Activated gamma-delta T cell (primary cell): ENCODE data around the gene LPAR5.

Experiments
- DNase-seq: peaks from one replicate; lab custom pipeline; 2025; lab: John Stamatoyannopoulos, UW
- total RNA-seq, 2 donors: gene quantifications; one replicate each; lab custom pipeline; 2026; lab: John Stamatoyannopoulos, UW

LPAR5 gene
- total RNA-seq: 18.0 to 26.9 reads per million in 2 donors

DNA sequence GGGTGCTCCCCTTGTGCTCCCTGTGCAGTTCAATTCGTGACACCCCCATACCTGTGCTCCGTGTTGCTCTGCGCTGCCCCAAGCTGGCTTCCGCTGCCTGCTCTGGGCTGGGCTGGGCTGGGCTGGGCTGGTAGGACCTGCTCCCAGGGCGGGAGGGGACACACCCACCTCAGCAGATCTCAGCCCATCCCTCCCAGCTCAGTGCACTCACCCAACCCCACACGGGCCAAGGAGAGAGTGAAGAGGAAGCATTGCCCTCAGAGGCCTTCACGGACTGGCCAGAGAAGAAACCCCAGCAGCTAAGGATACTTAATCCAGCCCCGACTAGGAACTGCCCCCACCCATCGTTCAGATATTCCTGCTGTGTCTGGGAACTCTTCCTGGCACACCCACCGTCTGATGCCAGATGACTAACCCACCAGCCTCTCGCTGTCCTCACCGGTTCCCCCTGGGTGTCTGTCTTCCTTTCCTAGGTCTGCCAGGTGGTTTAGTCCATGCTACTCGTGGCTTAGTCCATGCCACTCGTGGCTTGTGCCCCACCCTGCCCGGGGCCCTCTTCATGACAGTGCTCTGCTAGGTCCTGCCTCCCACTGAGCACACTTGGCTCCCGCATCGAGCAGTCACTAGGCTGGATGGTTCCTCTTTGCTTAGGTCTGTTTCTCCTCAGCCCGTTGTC lies at the start of gene LPAR5:
Gene LPAR5 (minus strand): TSS at position 104 of the 676 bp plus-strand sequence. CDS start 14,711 bp downstream, outside the sequence.
- DNase-seq: peak; percentile 24

DNA sequence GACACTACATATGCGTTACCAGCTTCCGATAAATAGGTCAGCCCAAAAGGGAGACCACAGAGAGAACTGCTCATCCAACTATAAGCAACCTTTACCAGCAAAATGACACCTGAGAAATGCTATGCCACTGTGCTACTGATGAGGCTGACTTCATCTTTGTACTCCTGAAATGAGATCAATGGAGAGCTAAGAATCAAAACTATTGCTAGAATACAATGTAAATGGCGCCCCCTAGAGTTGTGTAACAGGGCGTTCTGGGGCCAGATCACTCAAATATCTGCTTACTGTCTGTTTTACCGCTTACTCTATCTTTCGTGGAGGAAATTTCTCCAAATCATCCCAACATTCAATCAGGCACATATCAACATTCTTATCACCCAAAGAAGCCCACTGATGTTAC lies 48.9 kb upstream of the LPAR5 start:
- DNase-seq: no peak

DNA sequence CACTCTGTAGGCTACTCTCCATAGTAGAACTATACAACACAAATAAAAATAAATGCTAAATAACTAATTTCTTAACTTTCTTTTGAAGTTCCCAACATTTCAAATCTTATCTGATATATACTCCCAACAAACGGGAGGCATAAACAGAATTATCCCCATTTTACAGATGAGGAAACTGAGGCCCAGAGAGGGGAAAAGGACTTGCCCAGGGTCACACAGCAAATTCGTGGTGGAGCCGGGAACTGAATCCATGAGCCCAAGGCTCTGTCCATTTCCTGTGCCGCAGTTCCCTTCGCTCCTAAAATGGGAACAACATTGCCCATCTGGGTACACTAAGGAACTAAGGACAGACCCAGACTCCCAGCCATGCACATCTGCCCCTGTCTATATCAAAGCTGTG lies 41.2 kb upstream of the LPAR5 start:
- DNase-seq: no peak

DNA sequence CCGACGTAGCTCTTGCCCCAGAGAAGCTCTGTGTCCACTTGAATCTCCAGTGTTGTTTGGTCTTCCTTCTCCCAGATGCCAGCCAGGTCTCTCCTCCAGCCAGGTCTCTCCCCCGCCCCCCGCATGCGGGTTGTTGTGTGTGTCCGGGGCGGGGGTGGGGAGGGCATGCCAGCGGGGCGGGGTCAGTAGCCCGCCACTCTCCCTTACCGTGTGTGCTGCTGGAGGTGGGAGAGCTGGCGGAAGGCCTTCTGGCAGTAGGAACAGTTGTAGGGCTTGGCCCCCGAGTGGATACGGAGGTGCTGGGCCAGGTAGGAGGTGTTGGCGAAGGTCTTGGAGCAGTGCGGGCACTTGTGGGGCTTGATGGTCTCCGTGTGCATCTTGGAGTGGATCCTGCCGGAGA lies 36.4 kb upstream of the LPAR5 start:
- no peak for DNase-seq

DNA sequence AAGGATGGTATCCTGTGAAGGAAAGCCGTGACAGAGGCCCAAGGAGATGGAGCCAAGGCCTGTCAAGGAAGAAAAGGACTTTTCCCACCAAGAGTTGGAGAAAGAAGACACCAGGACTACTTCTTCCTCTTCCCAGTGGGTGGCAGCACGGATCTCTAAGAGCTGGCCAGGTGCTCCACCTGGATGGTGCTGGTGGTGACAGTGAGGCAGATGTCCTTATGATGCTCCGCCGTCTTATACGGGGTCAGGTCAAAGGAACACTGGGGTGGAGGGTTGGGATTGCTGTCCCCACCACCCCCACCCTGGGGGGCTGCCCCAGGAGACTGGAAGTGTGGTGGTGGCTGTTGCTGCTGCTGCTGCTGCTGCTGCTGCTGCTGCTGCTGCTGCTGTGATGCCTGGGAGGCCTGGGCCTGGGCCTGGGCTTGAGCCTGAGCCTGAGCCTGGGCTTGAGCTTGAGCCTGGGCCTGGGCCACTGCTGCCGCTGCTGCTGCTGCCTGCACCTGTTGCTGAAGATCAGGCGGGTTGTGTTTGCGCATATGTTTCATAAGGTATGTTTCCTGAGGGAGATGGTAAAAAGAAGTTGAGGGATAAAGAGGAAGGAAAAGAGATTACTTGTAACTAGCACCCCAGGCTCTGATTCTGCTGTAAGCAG lies 31.9 kb upstream of the LPAR5 start:
- no peak for DNase-seq

DNA sequence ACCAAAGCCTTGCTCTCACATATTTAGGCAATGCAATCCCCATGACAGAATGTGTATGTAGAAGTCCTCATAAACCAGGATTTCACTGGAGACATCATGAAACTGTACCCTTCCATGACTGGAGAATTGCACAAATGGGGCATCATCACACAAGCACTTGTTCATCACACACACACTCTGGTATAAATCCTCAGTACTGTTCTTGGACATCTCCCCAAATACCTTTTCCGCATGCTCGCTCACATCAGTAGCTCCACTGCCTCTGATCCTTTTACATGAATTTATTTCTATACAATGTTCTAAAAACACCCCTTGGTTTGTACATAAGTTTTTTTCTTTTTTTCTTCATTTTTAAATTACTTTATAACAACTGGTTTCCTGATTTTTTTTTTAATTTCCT lies 30.5 kb upstream of the LPAR5 start:
- DNase-seq: no peak

DNA sequence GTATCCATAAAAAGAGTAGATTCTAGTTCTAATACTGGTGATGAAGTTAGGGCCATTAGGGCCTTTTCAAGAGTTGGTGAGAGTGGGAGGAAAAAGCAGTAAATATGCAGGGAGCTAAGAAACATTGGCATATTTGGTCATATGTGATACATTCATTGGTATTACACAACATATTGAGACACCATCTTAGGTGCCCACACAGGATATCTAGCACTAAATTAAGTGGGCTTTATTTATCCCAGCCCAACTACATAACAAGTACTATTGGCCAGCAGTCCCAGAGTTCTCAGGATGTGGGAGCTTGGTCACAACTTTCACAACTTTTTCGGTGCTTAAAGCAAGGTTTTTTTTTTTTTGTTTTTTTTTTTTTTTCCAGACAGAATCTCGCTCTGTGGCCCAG lies 29.1 kb upstream of the LPAR5 start:
- DNase-seq: no peak

DNA sequence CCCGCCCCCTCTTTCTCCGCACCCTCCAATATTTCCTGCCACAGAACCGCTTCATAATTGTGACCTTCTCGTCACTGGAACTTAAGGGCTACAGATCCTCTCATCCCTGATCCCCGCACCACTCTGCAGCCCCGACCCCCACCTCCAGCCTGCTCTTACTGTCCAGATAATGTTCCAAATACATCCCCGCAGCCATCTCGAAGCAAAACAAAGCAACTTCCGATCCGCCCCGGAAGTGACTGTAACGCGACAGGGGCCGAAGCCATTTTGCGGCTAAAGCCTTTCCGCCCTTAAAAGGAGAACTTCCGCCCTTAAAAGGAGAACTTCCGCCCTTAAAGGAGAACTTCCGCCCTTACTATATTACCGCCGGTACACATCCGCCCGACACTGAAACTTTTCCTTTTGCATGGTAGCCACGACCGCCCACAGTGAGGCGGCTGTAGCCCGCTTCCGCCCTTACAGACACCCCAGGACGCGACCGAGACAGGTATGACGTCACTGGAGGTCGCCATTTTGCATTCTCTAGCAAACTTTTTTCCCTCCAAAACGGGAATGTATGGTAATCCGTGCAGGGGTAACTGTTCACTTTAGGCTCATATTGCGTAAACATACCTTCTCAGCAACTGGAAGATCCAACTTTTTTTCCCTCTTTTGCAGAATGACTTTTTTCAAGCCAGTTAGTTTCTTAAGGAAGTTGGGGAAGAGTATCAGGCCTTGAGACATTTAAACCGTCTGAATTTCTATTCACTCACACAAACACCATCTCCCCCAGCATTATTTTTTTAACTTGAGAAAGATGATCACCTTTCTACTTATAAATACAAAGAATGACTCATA lies 27.4 kb upstream of the LPAR5 start, which contains the start of gene ING4:
Gene ING4 (minus strand): TSS at position 214 of the 837 bp plus-strand sequence. CDS start 18 bp downstream, at position 196.
- DNase-seq: peak; percentile 82

DNA sequence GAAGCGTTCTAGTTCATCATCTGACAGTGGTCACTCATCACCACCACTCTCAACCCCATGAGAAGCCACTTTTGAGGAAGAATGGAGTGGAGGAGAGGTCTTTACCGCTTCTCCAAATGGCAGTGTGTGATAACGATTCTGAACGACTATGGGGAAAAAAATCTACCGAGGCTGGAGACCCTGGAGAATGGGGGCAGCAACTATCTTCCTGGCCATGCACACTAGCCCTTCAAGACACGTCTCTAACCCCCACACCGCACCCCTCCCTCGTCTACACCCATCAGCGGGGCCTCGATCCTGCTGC lies 26.8 kb upstream of the LPAR5 start:
- no peak for DNase-seq

DNA sequence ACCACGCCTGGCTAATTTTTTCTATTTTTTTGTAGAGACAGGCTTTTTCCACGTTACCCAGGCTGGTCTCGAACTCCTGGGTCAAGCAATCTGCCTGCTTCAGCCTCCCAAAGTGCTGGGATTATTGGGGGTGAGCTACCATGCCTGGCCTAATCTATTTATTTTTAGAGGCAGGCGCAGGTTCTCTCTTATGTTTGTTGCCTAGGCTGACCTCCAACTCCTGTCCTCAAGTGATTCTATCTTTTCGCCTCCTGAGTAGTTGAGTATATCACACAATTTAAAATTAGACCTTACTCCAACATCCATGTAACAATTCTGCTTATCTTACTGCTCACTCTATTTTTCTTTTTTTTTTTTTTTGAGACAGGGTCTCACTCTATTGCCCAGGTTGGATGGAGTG lies 18.2 kb upstream of the LPAR5 start:
- no peak for DNase-seq

DNA sequence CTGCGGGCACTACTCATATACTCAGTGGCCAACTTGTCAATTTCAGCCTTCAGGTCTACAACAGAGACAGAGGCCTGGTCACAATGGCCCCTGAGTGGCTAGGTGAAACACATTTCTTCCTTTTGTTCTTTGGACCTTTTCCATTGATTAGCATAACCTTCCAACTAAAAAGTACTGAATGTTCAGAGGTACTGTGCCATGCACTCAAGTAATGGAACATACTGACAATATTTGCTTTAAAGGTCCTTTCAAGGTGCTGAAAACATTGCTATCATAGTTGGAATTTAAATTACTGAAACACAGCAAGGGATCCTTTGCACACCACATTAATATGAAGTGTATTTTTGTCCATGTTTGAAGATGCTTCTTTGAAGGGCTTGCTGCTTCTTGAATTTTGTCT lies 17.6 kb upstream of the LPAR5 start:
- DNase-seq: no peak

DNA sequence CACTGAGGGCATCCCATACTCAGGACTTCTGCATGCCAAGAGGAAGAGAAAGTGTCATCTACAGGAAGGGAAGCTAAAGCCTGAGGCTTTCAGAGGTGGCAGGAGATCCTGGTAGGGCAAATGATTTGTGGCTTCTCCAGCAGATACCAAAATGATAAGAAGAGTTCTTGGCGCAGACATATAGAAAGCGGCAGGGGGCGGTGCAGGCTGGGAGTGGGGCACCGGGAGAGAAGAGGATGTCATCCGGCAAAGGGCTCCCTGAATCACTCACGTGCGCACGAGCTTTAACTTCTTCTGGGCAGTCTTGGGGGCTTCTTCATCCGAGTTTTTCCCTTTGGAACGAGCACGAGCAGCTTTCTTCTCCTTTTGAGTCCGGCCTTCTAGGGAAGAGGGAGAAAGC lies 16.6 kb upstream of the LPAR5 start:
- no peak for DNase-seq

DNA sequence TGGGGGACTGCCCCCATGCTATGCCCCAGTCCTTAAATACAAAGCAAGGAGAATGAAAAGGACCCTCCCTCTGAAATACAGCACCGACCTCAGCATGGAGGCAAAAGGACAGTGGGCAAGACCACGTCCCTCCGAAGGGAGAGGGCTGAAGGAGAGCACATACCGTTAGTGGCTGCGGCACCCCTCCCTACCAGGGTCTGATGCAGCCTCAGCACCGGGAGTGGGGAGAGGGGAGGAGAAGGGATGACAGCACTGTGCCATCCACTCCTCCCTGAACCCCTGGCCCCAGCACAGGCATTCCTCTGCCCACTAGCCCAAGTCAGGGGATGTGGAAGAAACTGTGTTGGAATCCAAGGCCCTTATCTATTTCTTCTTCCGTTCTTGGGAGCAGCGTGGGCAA lies 15.1 kb upstream of the LPAR5 start:
- DNase-seq: no peak

DNA sequence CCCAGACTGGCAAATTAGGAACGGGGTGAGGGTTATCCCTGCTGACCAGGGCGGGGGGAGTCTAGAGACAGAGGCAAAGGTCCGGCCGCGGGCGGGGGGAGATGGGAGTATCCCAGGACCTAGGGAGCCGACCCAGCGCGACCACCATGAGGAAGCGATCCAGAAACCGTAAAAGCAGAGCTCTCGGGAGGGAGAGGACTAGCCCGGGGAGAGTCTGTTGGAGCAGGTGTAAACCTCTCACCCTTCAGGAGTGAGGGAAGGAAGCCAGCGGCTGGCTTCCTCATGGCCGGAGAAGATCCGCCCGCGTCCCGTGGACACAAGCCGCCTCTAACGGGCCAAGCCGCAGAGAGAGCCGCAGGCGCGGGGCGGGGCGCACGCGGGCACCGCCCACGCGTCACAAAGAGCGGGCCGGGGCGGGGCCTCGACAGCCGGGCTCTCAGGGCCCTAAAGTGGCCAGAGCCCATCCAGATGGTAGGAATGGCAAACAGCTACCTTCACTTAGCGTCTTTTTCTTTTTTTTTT lies 11.4 kb upstream of the LPAR5 start, which contains the start of gene ACRBP:
Gene ACRBP (minus strand): TSS at position 350 of the 522 bp plus-strand sequence. CDS start 66 bp downstream, at position 284.
- DNase-seq: no peak

DNA sequence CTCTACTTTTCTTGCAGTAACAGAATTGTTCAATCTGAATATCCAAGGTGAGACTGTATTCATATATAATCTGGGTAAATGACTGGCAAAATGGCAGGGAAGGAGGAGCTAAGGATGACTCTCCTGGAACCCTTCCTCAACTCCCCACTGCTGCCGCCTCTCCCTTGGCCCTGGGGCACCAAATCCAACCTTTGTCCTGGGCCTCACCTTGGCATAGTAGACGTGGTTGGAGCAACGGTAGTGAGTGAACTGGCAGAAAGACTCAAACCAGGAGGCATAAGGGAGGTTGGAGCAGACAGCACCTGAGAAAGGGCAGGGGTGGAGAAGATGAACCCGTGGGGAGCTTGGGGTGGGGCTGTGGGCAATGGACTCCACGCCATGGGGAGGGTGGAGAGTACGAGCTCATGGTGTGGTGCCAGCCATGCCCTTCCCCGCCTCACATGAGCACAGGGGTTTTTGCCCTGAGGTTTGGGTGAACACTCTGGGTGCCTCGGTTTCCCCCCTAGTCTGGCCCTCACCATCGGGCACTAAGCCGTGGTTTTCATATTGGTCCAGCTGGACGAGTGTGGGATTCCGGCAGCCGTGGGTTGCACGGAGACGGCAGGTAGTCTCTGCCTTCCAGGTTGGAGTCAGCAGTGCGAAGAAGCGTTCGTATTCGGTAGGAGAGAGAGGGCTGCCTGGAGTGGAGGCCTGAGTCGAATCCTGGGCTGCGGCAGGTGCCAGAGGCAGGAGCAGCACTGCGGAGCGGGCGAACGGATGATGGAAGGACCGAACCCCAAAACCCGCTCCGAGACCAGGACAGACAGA lies 10.7 kb upstream of the LPAR5 start:
- no peak for DNase-seq

DNA sequence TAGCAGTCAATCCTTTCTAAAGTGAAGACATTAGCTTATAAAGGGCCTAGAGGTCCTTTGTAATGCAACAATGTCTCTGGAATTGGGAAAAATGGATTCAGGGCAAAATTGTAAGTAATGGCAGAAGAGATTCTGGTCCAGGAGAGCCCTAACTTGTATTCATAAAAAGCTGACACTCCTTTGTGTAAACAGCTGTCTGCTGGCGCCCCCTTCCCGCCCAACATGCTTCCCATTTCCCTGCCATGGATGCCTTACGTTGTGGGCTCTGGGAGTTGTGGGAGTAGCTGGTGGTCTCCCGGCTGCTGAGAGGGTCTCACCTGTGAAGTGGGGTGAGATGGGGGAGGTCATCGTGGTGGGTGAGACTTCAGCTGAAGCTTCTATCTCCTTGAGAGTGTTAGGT lies 9.1 kb upstream of the LPAR5 start:
- no peak for DNase-seq

DNA sequence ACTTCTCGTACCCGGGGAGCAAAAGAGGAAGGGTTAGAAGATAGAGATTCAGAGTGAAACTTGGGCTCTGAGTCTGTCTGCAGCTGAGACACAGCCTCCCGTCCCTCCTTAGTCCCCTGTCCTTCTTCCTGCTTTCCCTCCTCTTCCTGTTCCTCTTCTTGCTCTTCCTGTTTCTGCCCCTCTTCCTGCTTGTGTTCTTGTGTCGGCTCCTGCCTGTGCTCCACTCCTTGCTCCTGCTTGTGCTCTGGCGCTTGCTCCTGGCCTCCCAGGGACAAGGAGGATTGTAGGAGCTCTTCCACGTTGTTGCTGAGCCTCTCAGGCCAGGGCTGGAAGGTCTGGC lies 8.5 kb upstream of the LPAR5 start:
- DNase-seq: no peak

DNA sequence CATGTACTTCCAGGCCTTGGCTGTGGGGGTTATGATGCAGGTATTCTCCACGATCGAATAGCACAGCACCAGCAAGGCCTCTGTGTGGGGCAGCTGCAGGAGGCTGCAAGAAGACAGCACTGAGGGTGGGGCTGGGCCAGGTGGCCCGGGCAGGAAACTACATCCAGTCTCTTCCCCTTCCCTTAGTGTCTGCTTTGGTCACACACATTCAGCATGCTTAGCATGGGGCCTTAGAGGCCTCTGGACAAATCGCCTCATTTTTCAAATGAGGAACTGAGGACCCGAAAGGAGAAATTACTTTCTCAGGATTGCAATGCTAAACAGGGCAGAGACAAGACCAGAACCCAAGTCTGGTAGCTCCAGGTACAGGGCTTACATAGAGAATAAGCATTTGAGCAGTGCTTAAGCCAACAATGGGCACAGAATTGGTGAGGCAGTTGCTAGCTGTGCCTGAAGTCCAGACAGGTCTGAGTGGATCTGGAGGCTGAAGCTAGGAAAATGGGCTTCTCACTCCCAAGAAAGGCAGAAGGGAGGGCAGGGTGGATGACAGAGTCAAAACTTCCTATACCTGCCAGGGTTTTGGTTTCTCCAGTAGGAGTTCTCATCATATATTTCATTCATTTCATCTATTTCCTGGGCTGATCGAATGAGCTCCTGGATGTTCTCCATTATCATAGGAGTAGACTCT lies 8.0 kb upstream of the LPAR5 start:
- no peak for DNase-seq

DNA sequence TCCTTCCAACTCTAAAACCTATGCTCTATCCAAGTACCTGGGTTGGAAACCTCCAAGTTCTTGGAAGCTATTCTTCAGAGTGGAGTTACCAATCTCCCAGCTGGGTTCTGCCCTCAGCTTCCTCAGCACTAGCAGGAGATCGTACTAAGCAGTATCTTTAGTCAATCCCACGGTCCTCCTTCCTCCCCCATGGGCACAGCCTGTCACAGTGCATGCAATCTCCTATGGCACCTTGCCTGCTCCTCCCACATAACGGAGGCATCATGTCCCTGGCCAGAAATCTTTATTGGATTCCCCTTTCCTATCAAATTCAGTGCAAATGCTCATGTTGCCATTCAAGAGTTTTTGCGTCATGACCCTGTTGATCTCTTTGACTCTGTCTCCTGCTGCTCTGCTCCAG lies 5.4 kb upstream of the LPAR5 start:
- DNase-seq: no peak

DNA sequence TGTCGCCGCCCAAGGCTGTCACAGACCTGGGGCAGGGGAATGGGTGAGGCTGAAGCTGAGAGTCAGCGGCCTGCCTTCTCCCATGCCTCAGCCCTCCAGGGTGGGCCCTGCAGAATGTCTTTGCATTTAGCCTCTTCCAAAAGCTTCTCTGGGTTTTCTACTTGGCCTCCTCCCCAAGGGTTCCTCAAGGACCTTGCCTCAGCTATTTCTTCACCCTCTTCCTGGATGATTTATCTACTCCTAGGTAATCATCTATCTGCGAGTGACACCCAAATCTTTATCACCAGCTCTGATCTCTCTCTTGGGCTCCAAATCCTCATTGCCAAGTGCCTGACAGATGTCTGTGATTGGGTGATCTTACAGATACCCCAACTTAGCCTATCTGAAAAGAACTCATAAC lies 4.7 kb upstream of the LPAR5 start:
- no peak for DNase-seq

DNA sequence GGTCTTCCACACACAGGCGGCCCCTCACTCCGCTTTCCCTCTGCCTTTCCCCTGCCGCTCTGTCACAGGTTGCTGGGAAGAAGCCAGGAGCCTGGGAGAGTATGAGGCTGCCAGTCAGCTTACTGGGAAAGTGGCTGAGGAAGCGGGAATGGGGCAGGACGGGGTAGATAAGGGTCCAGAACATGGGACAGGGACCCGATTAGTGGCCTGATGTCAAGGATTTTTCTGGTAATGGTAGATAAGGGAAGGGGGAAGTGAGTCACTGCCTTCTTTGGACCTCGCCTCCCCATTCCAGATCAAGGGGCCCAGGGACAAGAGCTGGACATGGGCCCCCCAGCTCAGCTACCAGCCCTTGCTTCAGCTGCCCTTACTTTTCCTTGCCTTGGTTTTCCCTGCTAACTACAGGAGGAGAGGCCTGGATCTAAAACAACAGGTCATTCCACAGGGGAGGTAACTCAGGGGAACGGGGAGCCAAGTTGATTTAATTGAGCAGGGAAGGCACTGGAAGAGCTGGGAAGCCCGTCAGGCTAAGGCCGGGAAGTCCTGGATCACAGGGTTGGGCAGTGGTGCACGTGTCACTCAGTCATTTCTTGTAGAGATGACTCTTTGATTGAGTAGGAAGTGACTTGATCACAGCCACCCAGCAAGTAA lies 3.5 kb upstream of the LPAR5 start:
- DNase-seq: no peak
